ENCODE measurements around the gene GPC3.
"Not testable (repeated sequence)": the region's sequence is repeated elsewhere in the genome, so short reads cannot be mapped to it uniquely, and the experiment has no call there.

Gene GPC3

DNA sequence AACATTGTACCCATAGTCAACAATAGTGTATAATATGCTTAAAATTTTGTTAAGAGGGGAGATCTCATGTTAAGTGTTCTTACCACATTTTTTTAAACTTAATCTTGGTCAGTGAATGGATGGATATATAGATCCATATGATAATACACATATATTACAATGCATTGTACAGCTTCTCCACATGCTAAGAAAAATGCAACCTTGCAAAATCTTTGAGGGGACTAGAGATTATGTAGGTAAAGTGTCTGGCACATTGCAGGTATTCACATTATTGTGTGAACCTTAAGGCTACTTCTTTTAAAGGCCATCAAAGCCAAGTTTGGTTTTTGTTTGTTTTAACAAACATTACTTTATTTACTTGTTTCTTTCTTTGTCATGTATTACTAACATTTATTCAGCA lies 10.4 kb upstream of the GPC3 start:
- DNase-seq (ENCODE audit: low read depth in 2 of 2), result no peak

DNA sequence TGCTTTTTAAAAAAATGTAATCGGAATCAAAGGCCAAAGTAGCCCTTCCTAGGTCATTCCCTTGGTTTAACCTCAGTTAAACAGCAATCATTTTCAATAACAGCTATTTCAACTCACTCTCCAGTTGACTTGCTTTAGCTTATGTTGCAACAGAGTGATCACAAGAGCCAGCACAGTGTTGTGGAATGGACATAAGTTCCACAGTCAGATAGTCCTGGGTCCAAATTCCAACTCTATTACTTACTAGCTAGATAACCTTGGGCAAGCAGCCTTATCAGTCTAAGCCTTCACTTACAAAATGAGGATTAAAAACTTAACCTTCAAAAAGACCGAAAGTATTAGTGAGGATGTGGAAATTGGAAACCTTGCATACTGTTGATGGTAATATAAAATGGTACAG lies 9.2 kb upstream of the GPC3 start:
- no peak for DNase-seq (ENCODE audit: low read depth in 2 of 2)

DNA sequence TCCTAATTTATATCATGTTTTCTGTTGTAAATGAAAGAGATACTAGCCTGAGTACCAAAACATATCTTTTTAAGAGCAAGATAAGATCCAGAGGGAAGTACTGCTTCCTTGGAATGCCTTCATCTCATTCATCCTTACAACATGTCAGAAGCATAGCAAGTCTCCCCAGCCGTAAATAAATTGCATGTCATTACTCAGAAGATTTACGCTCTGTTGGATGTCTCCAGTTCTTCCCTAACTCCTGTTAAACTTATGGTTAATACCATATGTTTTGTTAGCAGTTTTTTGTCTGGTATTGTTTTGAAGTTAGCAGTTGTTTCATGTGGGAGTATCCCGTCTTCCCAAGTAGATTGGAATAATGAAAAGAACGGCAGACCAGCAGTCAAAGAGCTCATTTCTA lies 7.5 kb upstream of the GPC3 start:
- no peak for DNase-seq (ENCODE audit: low read depth in 2 of 2)

DNA sequence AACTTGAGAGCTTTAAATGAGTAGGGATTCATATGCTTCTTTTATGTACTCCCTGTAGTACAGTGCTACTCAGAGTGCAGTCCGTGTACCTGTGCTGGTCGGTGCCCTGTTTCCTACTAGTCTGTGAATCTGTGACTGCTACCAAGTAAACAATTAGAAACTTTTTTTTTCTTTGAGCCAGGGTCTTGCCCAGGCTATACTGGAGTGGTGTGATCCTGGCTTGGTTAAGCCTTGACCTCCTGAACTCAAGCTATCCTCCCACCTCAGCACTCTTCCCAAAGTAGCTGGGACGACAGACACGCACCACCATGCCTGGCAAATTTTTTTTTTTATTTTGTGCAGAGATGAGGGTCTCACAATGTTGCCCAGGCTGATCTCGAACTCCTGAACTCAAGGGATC lies 6.4 kb upstream of the GPC3 start:
- no peak for DNase-seq (ENCODE audit: low read depth in 2 of 2)

DNA sequence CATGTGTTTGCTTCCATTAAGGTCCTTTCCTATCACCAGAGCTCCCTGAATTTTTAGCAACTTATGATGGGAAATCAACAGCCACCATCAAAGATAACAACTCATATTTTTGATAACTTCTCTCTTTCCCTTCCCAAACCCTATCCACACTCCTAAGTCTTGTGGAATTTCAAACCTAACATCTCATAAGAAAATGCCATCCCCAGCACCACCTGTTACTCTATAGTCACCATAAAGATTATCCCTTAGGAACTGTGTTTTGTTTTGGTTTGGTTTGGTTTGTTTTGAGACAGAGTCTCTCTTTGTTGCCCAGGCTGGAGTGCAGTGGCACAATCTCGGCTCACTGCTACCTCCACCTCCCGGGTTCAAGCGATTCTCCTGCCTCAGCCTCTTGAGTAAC lies 5.7 kb upstream of the GPC3 start:
- not testable (repeated sequence) for DNase-seq (ENCODE audit: low read depth in 2 of 2)

- no peak for DNase-seq (ENCODE audit: low read depth in 2 of 2)
Observed at GRCh38 chrX:133989993-133990392, 4.6 kb upstream of the GPC3 start.

DNA sequence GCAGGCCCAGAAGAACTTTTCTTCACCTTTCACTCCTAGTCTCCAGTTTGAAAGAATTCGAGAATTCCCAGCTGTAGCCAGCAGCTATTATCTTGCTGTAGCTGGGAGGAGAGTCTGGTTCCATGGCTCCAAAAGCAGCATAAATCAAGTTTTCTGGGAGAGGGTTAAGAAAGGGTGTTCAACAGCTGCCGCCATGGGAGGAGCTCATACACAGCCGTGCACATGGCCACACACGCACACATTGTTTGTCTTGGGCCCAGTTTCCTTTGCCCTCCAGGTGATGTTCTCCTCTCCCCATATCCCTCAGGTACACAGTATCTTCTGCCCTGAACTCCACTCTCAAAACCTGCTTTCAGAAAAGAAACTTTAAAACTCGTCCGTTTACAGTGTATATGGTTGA lies 4.1 kb upstream of the GPC3 start:
- DNase-seq (ENCODE audit: low read depth in 2 of 2), result no peak

- no peak for DNase-seq (ENCODE audit: low read depth in 2 of 2)
Observed at GRCh38 chrX:133988010-133988409, 2.6 kb upstream of the GPC3 start.

- DNase-seq (ENCODE audit: low read depth in 2 of 2), result no peak
Observed at GRCh38 chrX:133987188-133987587, 1.8 kb upstream of the GPC3 start.

- no peak for DNase-seq (ENCODE audit: low read depth in 2 of 2)
Observed at GRCh38 chrX:133985967-133986683, 731 bp upstream of the GPC3 start.

DNA sequence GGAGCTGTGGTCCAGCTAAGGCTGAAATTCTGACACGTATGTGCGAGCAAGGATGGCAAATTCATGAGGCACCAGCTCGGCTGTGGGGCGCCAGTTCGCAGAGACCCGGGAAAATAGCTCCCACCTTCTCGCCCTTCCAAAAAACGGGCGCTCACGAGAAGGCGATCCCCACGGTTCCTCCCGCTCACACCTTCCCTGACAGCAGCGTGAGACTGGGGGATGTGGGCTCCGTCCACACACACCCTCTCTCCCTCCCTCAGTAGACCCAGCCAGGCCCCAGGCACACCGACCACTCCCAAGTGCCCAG lies 584 bp downstream of the GPC3 start:
- no peak for DNase-seq (ENCODE audit: low read depth in 2 of 2)

DNA sequence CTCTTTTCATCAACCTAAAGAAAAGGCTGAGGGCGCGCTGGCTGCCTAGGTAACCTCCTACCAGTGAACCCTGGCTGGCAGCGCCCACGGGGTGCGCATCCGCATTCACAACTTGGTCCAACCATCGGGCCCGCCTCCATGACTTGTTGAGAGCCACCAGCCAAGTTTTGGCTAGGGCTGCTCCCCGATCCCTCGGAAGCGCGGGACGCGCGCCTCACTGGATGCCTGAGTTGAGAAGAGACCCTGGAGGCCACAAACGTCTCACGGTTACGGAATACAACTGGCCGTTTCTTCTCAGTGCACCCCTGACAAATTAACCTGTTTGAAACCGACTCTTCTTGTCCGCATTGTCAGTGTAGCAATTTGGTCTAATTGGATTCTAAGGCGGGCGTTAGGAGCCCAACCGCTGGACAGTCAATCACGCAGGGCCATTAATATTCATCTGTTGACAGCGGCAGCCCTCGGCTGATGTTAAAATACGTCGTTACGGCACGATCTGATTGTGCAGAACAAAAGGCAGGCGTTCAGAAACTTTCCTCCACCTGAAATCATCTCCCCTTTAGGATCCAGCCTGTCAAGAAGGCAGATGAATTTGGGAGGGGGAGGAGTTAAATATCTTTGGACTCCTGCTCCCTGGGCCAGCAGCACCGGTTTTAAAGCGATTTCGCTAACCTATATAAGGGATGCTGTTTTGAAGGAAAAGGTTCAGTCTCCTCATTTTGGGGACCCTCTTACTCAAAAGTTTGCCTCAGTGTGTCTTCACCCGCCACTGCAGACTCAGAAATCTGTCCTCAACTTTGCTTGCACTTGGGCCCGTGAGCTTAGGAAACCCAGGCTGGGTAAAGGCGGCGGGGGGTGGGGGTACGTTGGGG lies 1.2 kb downstream of the GPC3 start:
- DNase-seq (ENCODE audit: low read depth in 2 of 2), result no peak

- DNase-seq (ENCODE audit: low read depth in 2 of 2), result no peak
Observed at GRCh38 chrX:133983256-133983973, 2.0 kb downstream of the GPC3 start.

DNA sequence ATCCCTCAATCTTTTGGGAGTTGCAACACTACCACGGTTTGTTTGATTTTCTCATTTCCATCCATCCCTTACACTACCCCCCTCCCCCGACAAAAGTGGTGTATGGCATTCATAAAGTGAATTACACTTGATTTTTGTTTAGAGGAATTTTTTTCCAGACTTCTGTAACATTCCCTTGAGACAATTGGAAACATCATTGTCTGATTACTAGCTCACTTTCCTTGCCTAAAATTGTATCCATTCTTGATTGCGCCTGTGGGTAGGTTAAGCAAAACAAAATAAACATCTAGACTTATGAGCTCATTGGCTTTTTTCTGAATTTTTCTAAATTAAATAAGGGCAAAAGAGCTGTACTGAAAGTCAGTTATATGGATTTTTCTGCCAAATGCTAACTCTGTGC lies 3.5 kb downstream of the GPC3 start:
- DNase-seq (ENCODE audit: low read depth in 2 of 2), result no peak

DNA sequence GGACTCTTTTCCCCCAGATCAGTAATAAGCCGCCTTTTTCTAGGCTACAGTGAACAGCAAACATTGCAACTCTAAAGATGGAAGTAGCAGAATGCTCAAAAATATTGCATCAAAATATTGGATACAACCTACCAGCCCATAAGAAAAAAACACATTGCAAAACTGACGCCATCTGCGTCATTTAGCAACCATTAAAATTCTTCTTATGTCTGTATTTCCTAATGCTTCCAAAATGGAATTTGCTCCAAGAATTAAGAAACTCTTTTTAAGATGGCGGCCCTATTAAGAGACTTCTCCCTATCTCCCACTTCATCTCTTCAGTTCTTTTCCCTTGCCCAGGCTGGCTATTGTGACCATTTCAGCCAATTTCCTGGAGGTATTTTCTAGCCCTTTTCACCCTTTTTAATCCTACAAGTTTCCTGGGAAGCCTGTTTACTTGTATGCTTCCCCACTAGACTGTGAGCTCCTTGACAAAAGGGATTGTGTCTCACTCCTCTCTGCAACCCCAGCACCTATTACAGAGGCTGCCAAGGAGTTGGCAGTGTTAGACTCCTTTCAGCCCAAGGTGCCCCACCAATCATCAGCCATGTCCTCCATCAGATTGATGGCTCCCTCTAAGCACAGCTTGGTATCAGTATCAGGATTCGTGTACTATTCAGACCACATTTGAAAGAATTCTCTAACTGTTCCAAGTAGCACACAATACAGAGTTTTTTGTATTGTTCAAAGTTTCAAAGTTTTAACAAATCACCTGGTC lies 4.4 kb downstream of the GPC3 start:
- DNase-seq (ENCODE audit: low read depth in 2 of 2), result no peak

DNA sequence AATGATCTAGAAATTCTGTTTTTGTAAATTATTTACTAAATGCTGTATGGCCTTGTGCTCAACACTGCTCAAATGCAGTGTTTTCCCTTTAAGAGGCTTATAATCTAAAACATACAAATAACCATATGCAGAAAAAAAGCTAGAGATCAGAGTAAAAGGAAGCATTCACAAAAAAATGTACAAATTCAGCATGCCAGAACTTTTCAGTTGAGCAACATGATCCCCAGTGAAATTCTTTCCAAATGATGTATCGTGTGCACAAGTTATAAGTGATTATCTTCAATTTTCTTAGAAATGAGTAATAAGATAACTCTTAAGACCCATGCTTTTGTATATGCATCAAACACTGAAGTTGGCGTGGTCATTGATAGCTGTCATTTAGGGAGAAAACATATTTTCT lies 5.0 kb downstream of the GPC3 start:
- no peak for DNase-seq (ENCODE audit: low read depth in 2 of 2)

GRCh38 chrX:133979641-133980230 lies 5.7 kb downstream of the GPC3 start:
- DNase-seq (ENCODE audit: low read depth in 2 of 2), result no peak

DNA sequence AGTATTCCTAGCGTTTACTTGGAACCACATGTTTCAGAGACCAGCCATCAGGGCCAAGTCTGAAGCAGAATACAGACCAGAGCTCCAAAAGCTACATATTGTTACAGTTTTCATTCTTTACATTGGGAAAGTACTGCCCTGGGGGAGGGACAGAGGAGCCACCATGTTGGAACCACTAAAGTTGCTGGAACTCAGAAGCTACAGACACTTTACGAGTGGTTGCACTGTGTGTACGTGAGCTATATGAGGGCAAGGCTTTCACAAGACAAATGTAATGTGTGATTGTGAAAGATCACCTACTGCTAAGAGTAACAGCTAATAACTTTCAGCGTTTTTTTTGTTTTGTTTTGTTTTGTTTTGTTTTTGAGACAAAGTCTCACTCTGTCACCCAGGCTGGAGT lies 11.7 kb downstream of the GPC3 start:
- DNase-seq (ENCODE audit: low read depth in 2 of 2), result no peak

DNA sequence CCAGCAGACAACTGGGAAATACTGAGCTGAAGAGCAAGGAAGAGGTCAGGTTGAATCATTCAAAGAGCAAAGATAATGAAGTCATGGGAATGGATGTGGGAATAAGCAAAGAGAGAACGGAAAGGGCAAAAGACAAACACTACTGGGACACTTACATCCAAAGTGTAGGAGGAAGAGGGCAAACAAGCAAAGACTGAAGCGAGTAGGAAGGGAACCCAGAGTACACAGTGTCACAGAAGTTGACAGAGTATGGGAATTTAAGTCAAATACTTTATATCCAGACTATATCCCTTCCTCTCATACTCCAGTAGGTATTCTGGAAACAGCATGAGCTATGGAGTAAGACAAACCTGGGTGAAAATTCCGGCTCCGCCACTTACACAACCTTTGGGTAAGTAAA lies 12.5 kb downstream of the GPC3 start:
- DNase-seq (ENCODE audit: low read depth in 2 of 2), result no peak

- DNase-seq (ENCODE audit: low read depth in 2 of 2), result no peak
Observed at GRCh38 chrX:133971586-133971985, 13.8 kb downstream of the GPC3 start.

GRCh38 chrX:133970076-133970475 lies 15.3 kb downstream of the GPC3 start:
- no peak for DNase-seq (ENCODE audit: low read depth in 2 of 2)

DNA sequence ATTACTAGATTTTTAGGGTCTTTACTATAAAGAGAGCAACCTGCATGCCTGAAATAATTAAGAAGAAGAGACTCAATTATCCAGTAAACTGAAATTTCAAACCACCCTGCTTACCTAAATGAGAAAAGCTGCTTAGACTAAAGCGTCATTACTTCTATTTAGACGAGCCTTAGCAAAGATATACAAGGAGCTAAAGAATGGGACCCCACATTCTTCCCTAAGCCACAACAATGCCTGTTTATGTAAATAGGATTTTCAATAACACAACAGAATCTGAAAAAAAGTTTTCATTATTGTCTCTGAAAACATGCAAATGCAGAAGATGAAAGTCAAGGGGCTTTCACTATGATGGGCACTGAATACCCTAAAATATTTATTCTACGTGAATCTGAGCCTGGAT lies 16.2 kb downstream of the GPC3 start:
- DNase-seq (ENCODE audit: low read depth in 2 of 2), result no peak
